Stimulated activated naive CD4-positive, alpha-beta T cell treated with Interleukin-2 at 50 U/mL for 16 hours (primary cell): ENCODE data around the gene MRPL41.
"Not testable (repeated sequence)": the region's sequence is repeated elsewhere in the genome, so short reads cannot be mapped to it uniquely, and the experiment has no call there.

Experiments used
- DNase-seq: peaks from one replicate; lab custom pipeline; 2025; lab: John Stamatoyannopoulos, UW

The MRPL41 gene

GRCh38 chr9:137522746-137523455 lies 28.8 kb upstream of the MRPL41 start:
- DNase-seq = no peak

DNA sequence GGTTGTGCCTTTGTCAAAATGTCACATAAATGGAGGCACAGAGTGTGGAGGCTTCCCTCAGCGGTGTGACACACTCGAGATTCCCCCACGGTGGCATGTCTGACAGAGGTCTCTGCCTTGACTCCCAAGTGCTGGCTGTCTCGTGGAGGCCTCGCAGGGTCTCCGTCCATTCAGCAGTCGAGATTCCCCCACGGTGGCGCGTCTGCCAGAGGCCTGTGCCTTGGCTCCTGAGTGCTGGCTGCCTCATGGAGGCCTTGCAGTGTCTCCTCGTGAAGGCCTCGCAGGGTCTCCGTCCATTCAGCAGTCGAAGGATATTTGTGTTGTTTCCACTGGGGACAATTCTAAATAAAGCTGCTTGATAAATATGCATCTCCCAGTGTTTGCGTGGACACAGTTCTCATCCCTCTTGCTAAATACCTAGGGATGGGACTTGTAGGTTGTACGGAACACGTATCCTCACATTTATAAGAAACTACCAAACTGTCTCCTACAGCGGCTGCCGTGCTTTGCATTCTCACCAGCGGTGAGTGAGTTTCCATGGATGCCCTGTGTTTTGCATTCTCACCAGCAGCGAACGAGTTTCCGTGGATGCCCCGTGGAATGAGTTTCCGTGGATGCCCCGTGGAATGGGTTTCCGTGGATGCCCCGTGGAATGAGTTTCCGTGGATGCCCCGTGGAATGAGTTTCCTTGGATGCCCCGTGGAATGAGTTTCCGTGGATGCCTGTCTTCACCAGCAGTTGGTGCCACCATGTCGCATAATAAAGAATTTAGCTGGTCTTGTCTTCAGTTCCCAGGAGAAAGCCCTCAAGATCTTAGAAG lies 27.3 kb upstream of the MRPL41 start:
- no peak for DNase-seq

GRCh38 chr9:137524981-137525317 lies 26.7 kb upstream of the MRPL41 start:
- DNase-seq = no peak

- no peak for DNase-seq
These were observed 21.3 kb upstream of the MRPL41 start for GRCh38 chr9:137530331-137530730.

- DNase-seq = no peak
These were observed 20.4 kb upstream of the MRPL41 start for GRCh38 chr9:137531099-137531765.

- not testable (repeated sequence) for DNase-seq
These were observed 18.7 kb upstream of the MRPL41 start for GRCh38 chr9:137532891-137533468.

- DNase-seq = no peak
These were observed 17.2 kb upstream of the MRPL41 start for GRCh38 chr9:137534256-137535119.

- DNase-seq = no peak
These were observed 16.6 kb upstream of the MRPL41 start for GRCh38 chr9:137535120-137535428.

- not testable (repeated sequence) for DNase-seq
These were observed 15.0 kb upstream of the MRPL41 start for GRCh38 chr9:137536594-137537131.

DNA sequence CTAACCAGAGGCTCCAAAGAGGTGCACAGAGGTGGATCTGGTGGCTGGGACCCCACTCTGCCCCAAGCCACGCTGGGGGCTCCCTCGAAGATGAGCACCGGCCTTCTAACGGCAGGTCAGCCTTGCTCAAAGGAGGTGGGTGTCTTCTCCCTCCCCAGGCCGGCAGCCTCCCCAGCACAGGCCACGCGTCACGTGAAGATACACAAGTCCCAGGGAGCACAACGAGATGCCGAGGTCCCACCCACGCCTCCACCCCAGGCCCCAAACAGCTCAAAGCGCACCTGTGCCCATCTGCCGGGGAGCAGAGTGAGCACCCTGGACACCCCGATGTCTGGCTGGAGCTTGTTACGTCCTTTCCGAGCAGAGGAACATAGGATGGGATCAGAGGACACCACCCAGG lies 13.6 kb upstream of the MRPL41 start:
- DNase-seq = no peak

GRCh38 chr9:137540536-137540935 lies 11.1 kb upstream of the MRPL41 start:
- no peak for DNase-seq

GRCh38 chr9:137542486-137542885 lies 9.2 kb upstream of the MRPL41 start:
- no peak for DNase-seq

- DNase-seq = no peak
These were observed 8.3 kb upstream of the MRPL41 start for GRCh38 chr9:137543237-137543963.

DNA sequence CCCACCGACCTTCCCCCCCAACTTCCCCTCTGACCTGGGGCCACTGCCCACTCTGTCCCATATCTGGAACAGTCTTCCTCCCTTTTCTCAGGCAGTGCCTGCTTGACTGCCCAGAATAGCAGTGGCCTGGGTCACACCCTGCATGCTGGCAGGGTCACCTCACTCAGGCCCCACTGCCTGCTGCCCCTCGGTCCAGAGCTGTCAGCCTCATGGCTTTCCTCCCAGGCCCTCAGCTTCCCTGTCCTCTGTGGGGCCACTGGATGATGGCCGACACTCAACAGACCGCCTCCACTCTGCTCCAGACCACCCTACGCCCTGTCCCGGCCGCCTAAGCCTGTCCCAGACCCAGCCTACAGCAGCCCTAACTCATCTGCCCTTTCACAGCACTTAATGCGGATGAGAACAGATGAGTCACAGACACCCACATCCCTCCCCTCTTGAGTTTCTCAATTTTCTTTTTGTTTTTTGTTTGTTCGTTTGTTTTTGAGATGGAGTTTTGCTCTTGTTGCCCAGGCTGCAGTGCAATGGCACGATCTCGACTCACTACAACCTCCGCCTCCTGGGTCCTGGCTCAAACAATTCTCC lies 7.4 kb upstream of the MRPL41 start:
- no peak for DNase-seq

GRCh38 chr9:137545123-137545522 lies 6.6 kb upstream of the MRPL41 start:
- no peak for DNase-seq

- DNase-seq = no peak
These were observed 3.8 kb upstream of the MRPL41 start for GRCh38 chr9:137547687-137548543.

- peak; percentile 35 for DNase-seq
These were observed 1.5 kb upstream of the MRPL41 start, which contains the start of gene PNPLA7 for GRCh38 chr9:137550231-137550621. Gene PNPLA7 (minus strand): TSS chr9:137550402. CDS start chr9:137550197, 205 bp downstream.

DNA sequence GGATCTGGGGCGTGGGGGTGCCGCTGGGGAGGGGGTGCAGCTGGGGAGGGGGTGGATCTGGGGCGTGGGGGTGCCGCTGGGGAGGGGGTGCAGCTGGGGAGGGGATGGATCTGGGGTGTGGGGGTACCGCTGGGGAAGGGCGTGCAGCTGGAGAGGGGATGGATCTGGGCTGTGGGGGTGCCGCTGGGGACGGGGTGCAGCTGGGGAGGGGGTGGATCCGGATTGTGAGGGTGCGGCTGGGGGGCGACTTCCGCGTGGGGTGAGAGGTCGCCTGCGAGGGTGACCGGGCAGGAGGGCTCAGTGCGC lies 768 bp upstream of the MRPL41 start:
- peak; percentile 40 for DNase-seq

- no peak for DNase-seq
These were observed 516 bp downstream of the MRPL41 start for GRCh38 chr9:137552022-137552768.
